Left lung (tissue), 10 donors: ENCODE measurements around the gene RAPGEF2. TPM values are rescaled to one million over a fixed set of nuclear protein-coding genes. Genes with fewer than 3 reads are reported as not detected.

Experiments used
- ATAC-seq: fragments of 200-7000 bp; cut with Tn5 transposase; one replicate; pipeline ENCODE4 v1.9.1; 2020; ENCODE audit warnings: moderate library complexity
- DNase-seq, 4 donors: peaks; one replicate each; pipeline ENCODE4 v3.0.0-alpha.2; 2013 to 2020
- H3K27ac ChIP-seq, 2 donors: fragments of 200-600 bp; sonication (generic) in 1 of 2; one replicate each; pipeline versions ENCODE4 v1.5.0 to v1.8.0; 2020 to 2021
- H3K27me3 ChIP-seq, 2 donors: fragments of 200-600 bp; sonication (generic) in 1 of 2; one replicate each; pipeline versions ENCODE4 v1.5.0 to v1.8.0; 2020 to 2021
- H3K36me3 ChIP-seq, 2 donors: fragments of 200-600 bp; sonication (generic) in 1 of 2; one replicate each; pipeline versions ENCODE4 v1.5.0 to v1.8.0; 2020 to 2021
- H3K4me1 ChIP-seq, 2 donors: fragments of 200-600 bp; one replicate each; pipeline ENCODE4 v1.8.0; 2021
- H3K4me3 ChIP-seq, 2 donors: fragments of 200-600 bp; sonication (generic) in 1 of 2; one replicate each; pipeline versions ENCODE4 v1.5.0 to v1.8.0; 2020 to 2021; ENCODE audit warnings: mild to moderate bottlenecking in 1 of 2
- H3K9me3 ChIP-seq, 2 donors: fragments of 200-600 bp; sonication (generic) in 1 of 2; one replicate each; pipeline versions ENCODE4 v1.5.0 to v1.8.0; 2020 to 2021
- intact Hi-C, 2 donors: fragments of 100-400 bp; cut with DNase I; formaldehyde crosslinking; loops; one replicate each; pipeline versions ENCODE4 v1.11.2 to v1.14.2; 2022
- polyA plus RNA-seq, 6 donors: library from polyadenylated mRNA; unstranded; fragments of 120-200 nt; gene quantifications; one replicate each; pipeline ENCODE4 v1.2.1, GENCODE V29; 2013; ENCODE audit not compliant: insufficient read length in 6 of 6
- total RNA-seq, 2 donors: library from RNA; stranded (reverse); fragmentation: NEBNext Ultra II Directional; extraction: Animal tissue kit (Norgen Biotek cat#: 25700); gene quantifications; one replicate each; pipeline ENCODE4 v1.2.1, GENCODE V29; 2021
- TF ChIP-seq, protein P1 (sequence below), 2 donors: fragments of 200-600 bp; sonication (generic) in 1 of 2; IDR thresholded peaks; one replicate each; pipeline versions ENCODE4 v1.5.0 to v1.8.0; 2021; ENCODE audit warnings: antibody characterized with exemption in 2 of 2
- donor health status: DM: no; HTN: yes; CAD: no.
- donor health status: DM: no; HTN: no; CAD: no.

Gene RAPGEF2
- total and polyA plus RNA-seq, 8 donors = 39.9 to 52.0 (median 45.4) TPM

DNA sequence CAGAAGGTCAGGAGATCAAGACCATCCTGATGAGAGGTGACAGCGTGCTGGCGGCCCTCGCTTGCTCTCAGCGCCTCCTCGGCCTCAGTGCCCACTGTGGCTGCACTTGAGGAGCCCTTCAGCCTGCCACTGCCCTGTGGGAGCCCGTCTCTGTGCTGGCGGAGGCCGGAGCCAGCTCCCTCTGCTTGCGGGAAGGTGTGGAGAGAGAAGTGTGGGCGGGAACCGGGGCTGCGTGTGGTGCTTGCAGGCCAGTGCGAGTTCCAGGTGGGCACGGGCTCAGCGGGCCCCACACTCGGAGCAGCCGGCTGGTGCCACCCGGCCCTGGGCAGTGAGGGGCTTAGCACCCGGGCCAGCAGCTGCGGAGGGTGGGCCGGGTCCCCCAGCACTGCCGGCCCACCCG, 286.9 kb downstream of the RAPGEF2 start:
- TF ChIP-seq, protein P1, sequence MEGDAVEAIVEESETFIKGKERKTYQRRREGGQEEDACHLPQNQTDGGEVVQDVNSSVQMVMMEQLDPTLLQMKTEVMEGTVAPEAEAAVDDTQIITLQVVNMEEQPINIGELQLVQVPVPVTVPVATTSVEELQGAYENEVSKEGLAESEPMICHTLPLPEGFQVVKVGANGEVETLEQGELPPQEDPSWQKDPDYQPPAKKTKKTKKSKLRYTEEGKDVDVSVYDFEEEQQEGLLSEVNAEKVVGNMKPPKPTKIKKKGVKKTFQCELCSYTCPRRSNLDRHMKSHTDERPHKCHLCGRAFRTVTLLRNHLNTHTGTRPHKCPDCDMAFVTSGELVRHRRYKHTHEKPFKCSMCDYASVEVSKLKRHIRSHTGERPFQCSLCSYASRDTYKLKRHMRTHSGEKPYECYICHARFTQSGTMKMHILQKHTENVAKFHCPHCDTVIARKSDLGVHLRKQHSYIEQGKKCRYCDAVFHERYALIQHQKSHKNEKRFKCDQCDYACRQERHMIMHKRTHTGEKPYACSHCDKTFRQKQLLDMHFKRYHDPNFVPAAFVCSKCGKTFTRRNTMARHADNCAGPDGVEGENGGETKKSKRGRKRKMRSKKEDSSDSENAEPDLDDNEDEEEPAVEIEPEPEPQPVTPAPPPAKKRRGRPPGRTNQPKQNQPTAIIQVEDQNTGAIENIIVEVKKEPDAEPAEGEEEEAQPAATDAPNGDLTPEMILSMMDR (IDR thresholded peaks at IDR 0.05) = no peak

DNA sequence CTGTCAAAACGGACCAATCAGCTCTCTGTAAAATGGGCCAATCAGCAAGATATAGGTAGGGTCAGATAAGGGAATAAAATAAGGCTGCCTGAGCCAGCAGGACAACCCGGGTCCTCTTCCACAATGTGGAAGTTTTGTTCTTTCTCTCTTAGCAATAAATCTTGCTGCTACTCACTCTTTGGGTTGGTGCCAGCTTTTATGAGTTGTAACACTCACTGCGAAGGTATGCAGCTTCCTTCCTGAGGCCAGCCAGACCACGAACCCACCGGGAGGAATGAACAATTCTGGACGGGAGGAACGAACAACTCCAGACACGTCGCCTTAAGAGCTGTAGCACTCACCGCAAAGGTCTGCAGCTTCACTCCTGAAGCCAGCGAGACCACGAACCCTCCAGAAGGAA, 287.8 kb downstream of the RAPGEF2 start:
- no peak overlapping the region for H3K4me3 ChIP-seq
- no peaks in the 10 kb centered on the region for H3K4me1 ChIP-seq
- intact Hi-C loops = no loop called here
- ATAC-seq = no peak
- no peaks in the 10 kb centered on the region for H3K27me3 ChIP-seq
- no peaks in the 10 kb centered on the region for H3K36me3 ChIP-seq
- no peak for DNase-seq
- TF ChIP-seq, protein P1 (IDR thresholded peaks at IDR 0.05) = no peak
- peaks cover 0 to 12% of the 10 kb centered on the region in 2 donors for H3K9me3 ChIP-seq
- no peak overlapping the region for H3K27ac ChIP-seq

More for the DNA sequence above, 286.9 kb downstream of the RAPGEF2 start:
- DNase-seq = peak in 1 of 4 donors; percentile 60
- ATAC-seq = no peak
- no peaks in the 10 kb centered on the region for H3K4me1 ChIP-seq
- H3K36me3 ChIP-seq = no peaks in the 10 kb centered on the region
- intact Hi-C loops = no loop called here
- no peak overlapping the region for H3K27ac ChIP-seq
- no peaks in the 10 kb centered on the region for H3K27me3 ChIP-seq
- peaks cover 0 to 12% of the 10 kb centered on the region in 2 donors for H3K9me3 ChIP-seq
- H3K4me3 ChIP-seq = no peak overlapping the region

- Histone ChIP-seq H3K9me3 (no peaks in the 10 kb centered on the region), H3K27me3 (no peaks in the 10 kb centered on the region), H3K36me3 (no peaks in the 10 kb centered on the region), H3K27ac (no peak overlapping the region), H3K4me1 (peaks cover 0 to 3% of the 10 kb centered on the region in 2 donors), H3K4me3 (no peak overlapping the region)
- TF ChIP-seq, protein P1 (IDR thresholded peaks at IDR 0.05) = no peak
- ATAC-seq (no peak), DNase-seq (no peak)
- intact Hi-C loops = no loop called here
Measured at GRCh38 chr4:159395693-159396092, 292.8 kb downstream of the RAPGEF2 start.

GRCh38 chr4:159396151-159396550, 293.3 kb downstream of the RAPGEF2 start:
- ATAC-seq = no peak
- no peak for DNase-seq
- Histone ChIP-seq H3K9me3 (no peaks in the 10 kb centered on the region), H3K27ac (no peak overlapping the region), H3K4me1 (peaks cover 0 to 7% of the 10 kb centered on the region in 2 donors), H3K4me3 (no peak overlapping the region), H3K27me3 (no peaks in the 10 kb centered on the region), H3K36me3 (no peaks in the 10 kb centered on the region)
- intact Hi-C loops = no loop called here
- TF ChIP-seq, protein P1 (IDR thresholded peaks at IDR 0.05) = no peak

- Histone ChIP-seq H3K36me3 (no peaks in the 10 kb centered on the region), H3K27ac (no peak overlapping the region), H3K9me3 (no peaks in the 10 kb centered on the region), H3K4me3 (no peak overlapping the region), H3K4me1 (peaks cover 0 to 14% of the 10 kb centered on the region in 2 donors), H3K27me3 (no peaks in the 10 kb centered on the region)
- DNase-seq (no peak), ATAC-seq (no peak)
- TF ChIP-seq, protein P1 (IDR thresholded peaks at IDR 0.05) = no peak
- intact Hi-C loops = no loop called here
Measured at GRCh38 chr4:159398236-159398638, 295.4 kb downstream of the RAPGEF2 start.
